WTC11 (cell line): ENCODE data around the gene DCST2.

Experiments used
- CREB1 ChIP-seq: sonication (generic); formaldehyde crosslinking; IDR thresholded peaks from 2 replicates; pipeline ENCODE4 v1.8.0; 2023; ENCODE audit warnings: mild to moderate bottlenecking, missing genetic modification reagents
- ETV6 ChIP-seq: sonication (generic); formaldehyde crosslinking; IDR thresholded peaks from 2 replicates; pipeline ENCODE4 v1.8.1; 2022; ENCODE audit warnings: mild to moderate bottlenecking, missing genetic modification reagents
- JUN ChIP-seq: sonication (generic); formaldehyde crosslinking; IDR thresholded peaks from 2 replicates; pipeline ENCODE4 v1.8.0; 2023; ENCODE audit warnings: mild to moderate bottlenecking, missing genetic modification reagents
- TF ChIP-seq, protein P1 (sequence below): fragments of 200-600 bp; IDR thresholded peaks from 2 replicates; pipeline ENCODE4 v1.8.0; 2022; ENCODE audit warnings: antibody characterized with exemption
- TF ChIP-seq, protein P2 (sequence below): sonication (generic); formaldehyde crosslinking; conservative IDR thresholded peaks from 2 replicates; pipeline ENCODE4 v1.8.1; 2022; ENCODE audit warnings: mild to moderate bottlenecking, missing genetic modification reagents

DNA sequence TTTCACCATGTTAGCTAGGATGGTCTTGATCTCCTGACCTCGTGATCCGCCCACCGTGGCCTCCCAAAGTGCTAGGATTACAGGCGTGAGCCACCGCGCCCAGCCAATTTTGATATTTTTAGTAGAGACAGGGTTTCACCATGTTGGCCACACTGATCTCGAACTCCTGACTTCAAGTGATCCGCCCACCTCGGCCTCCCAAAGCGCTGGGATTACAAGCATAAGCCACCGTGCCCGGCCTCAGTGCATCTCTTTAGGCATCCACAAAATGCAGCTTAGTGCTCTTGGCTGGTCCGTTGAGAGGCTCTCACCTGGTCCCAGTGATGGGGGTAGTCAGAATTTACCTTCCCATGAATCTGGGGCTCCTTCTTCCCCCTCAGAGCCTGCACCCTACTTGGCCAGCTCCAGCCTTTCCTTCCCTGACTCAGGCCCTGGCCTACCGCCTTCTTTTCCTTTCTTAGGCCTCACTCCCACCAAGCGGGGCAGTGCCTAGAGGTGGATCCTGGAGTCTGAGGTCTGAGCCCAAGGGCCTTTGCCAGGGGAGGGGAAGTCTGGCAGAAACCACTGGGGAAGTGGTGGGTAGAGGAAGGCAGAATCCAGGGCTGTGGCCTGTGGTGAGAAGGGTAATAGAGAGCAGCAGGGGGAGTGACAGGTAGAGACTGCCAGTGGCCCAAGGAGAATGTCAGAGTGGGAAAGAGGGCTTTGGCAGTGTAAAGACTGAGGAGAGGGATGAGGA is 36.4 kb downstream of the DCST2 start:
- TF ChIP-seq, protein P1, sequence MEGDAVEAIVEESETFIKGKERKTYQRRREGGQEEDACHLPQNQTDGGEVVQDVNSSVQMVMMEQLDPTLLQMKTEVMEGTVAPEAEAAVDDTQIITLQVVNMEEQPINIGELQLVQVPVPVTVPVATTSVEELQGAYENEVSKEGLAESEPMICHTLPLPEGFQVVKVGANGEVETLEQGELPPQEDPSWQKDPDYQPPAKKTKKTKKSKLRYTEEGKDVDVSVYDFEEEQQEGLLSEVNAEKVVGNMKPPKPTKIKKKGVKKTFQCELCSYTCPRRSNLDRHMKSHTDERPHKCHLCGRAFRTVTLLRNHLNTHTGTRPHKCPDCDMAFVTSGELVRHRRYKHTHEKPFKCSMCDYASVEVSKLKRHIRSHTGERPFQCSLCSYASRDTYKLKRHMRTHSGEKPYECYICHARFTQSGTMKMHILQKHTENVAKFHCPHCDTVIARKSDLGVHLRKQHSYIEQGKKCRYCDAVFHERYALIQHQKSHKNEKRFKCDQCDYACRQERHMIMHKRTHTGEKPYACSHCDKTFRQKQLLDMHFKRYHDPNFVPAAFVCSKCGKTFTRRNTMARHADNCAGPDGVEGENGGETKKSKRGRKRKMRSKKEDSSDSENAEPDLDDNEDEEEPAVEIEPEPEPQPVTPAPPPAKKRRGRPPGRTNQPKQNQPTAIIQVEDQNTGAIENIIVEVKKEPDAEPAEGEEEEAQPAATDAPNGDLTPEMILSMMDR: no peak
- TF ChIP-seq CREB1 (CRISPR knock-in tag) (no peak), JUN (CRISPR knock-in tag) (no peak), ETV6 (CRISPR knock-in tag) (no peak)
- TF ChIP-seq, protein P2, sequence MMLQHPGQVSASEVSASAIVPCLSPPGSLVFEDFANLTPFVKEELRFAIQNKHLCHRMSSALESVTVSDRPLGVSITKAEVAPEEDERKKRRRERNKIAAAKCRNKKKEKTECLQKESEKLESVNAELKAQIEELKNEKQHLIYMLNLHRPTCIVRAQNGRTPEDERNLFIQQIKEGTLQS (CRISPR knock-in tag): no peak
